Smooth muscle cell (in vitro differentiated cells): ENCODE results near the gene CSH2. TPM values are rescaled to one million over a fixed set of nuclear protein-coding genes. Genes with fewer than 3 reads are reported as not detected.
"Not testable (repeated sequence)": the region's sequence is repeated elsewhere in the genome, so short reads cannot be mapped to it uniquely, and the experiment has no call there.

Source experiments
- DNase-seq: peaks from one replicate; lab custom pipeline; 2025; ENCODE audit not compliant: unreplicated experiment; lab: John Stamatoyannopoulos, UW
- H2AFZ ChIP-seq: fragments of 200-600 bp; sonication (generic); 2 replicates; pipeline ENCODE4 v1.6.0; 2016; ENCODE audit warnings: antibody characterized with exemption, low read depth, mild to moderate bottlenecking
- H3F3A ChIP-seq: fragments of 200-600 bp; sonication (generic); 2 replicates; pipeline ENCODE4 v1.6.0; 2017; ENCODE audit warnings: antibody characterized with exemption, low read depth
- H3K27ac ChIP-seq: fragments of 200-600 bp; sonication (generic); 2 replicates; pipeline ENCODE4 v1.5.1; 2016; ENCODE audit warnings: low read depth, mild to moderate bottlenecking
- H3K27me3 ChIP-seq: fragments of 200-600 bp; sonication (generic); 2 replicates; pipeline ENCODE4 v1.6.1; 2016; ENCODE audit warnings: low read depth, mild to moderate bottlenecking
- H3K36me3 ChIP-seq: fragments of 200-600 bp; sonication (generic); 2 replicates; pipeline ENCODE4 v1.5.1; 2016; ENCODE audit warnings: low read depth
- H3K4me1 ChIP-seq: fragments of 200-600 bp; sonication (generic); 2 replicates; pipeline ENCODE4 v1.5.1; 2016; ENCODE audit warnings: low read depth
- H3K4me2 ChIP-seq: fragments of 200-600 bp; sonication (generic); 2 replicates; pipeline ENCODE4 v1.6.0; 2016; ENCODE audit warnings: mild to moderate bottlenecking
- H3K4me3 ChIP-seq: fragments of 200-600 bp; sonication (generic); 2 replicates; pipeline ENCODE4 v1.5.1; 2016; ENCODE audit warnings: mild to moderate bottlenecking
- H3K79me2 ChIP-seq: fragments of 200-600 bp; sonication (generic); 2 replicates; pipeline ENCODE4 v1.6.0; 2016; ENCODE audit warnings: low read depth, mild to moderate bottlenecking
- H3K9ac ChIP-seq: fragments of 200-600 bp; sonication (generic); 2 replicates; pipeline ENCODE4 v1.6.0; 2016; ENCODE audit warnings: low read depth
- H3K9me3 ChIP-seq: fragments of 200-600 bp; sonication (generic); replicated peaks from 2 replicates; pipeline ENCODE4 v1.5.1; 2016; ENCODE audit warnings: low read depth
- H4K20me1 ChIP-seq: fragments of 200-600 bp; sonication (generic); 2 replicates; pipeline ENCODE4 v1.6.0; 2016; ENCODE audit warnings: low read depth
- CTCF ChIP-seq: fragments of 200-600 bp; sonication (generic); IDR thresholded peaks from 2 replicates; pipeline ENCODE4 v1.5.1; 2017; ENCODE audit warnings: borderline replicate concordance, mild to moderate bottlenecking, antibody characterized with exemption; ENCODE audit not compliant: insufficient read depth, poor library complexity, severe bottlenecking
- WGBS: methylation state at CpG from one replicate; pipeline ENCODE4 v1.1.7; 2016; ENCODE audit warnings: low lambda C conversion rate; 5-methylcytosine and 5-hydroxymethylcytosine counted together
- polyA plus RNA-seq: library from polyadenylated mRNA; unstranded; fragments of >200 nt; fragmentation: Nextera tagmentation; extraction: Ambion mirVana; gene quantifications from 2 replicates; pipeline ENCODE4 v1.2.1, GENCODE V29; 2016
- total RNA-seq: library from RNA; depleted of rRNA; stranded (reverse); fragments of >200 nt; gene quantifications from 2 replicates; pipeline ENCODE4 v1.2.3, GENCODE V29; 2014

CSH2 gene
- total and polyA plus RNA-seq, 2 experiments from 2014 or later, result not detected

GRCh38 chr17:63881935-63882601, 8.6 kb upstream of the CSH2 start, which contains the start of gene GH2:
Gene GH2, minus strand, starts transcription at chr17:63881944. Its CDS starts 143 bp downstream, at chr17:63881801.
- no peaks in the 10 kb centered on the region for H3K4me1 ChIP-seq
- H3K4me2 ChIP-seq, result no peak within 1 kb of the TSS
- WGBS, result 35% methylated on average over 14 of the region's 15 CpGs
- H3K27ac ChIP-seq, result no peak within 1 kb of the TSS
- no peaks in the 10 kb centered on the region for H3K36me3 ChIP-seq
- H3K27me3 ChIP-seq, result no peaks in the 10 kb centered on the region
- H2AFZ ChIP-seq, result no peak within 1 kb of the TSS
- no peak for DNase-seq
- H3K9ac ChIP-seq, result no peak within 1 kb of the TSS
- no peak within 1 kb of the TSS for H3K4me3 ChIP-seq
- no peaks in the 10 kb centered on the region for H3F3A ChIP-seq
- no peaks in the 10 kb centered on the region for H3K9me3 ChIP-seq
- H3K79me2 ChIP-seq, result no peaks in the 10 kb centered on the region
- H4K20me1 ChIP-seq, result no peaks in the 10 kb centered on the region
- peak; percentile 55 for TF ChIP-seq CTCF

GRCh38 chr17:63881337-63881736, 7.9 kb upstream of the CSH2 start:
- H3K4me3 ChIP-seq, H3K27ac ChIP-seq, H3K4me2 ChIP-seq, H3F3A ChIP-seq, H3K36me3 ChIP-seq, H3K79me2 ChIP-seq, H3K9me3 ChIP-seq, H2AFZ ChIP-seq, H3K9ac ChIP-seq, DNase-seq, H4K20me1 ChIP-seq, H3K4me1 ChIP-seq, H3K27me3 ChIP-seq: not testable (repeated sequence)
- WGBS, result 41% methylated on average over 11 of the region's 11 CpGs

- Histone ChIP-seq H3K9me3 (no peaks in the 10 kb centered on the region), H3F3A (no peaks in the 10 kb centered on the region), H4K20me1 (no peaks in the 10 kb centered on the region), H3K4me1 (no peaks in the 10 kb centered on the region), H3K27me3 (no peaks in the 10 kb centered on the region), H3K36me3 (no peaks in the 10 kb centered on the region), H3K79me2 (no peaks in the 10 kb centered on the region), H3K4me3 (no peak overlapping the region), H3K4me2 (no peak overlapping the region), H3K27ac (no peak overlapping the region), H3K9ac (no peak overlapping the region), H2AFZ (no peak overlapping the region)
- no peak for DNase-seq
- 85% methylated on average over 12 of the region's 12 CpGs for WGBS
- TF ChIP-seq CTCF, result no peak
These were observed 7.2 kb upstream of the CSH2 start for GRCh38 chr17:63880706-63881105.

- H2AFZ ChIP-seq, H3K27ac ChIP-seq, H3F3A ChIP-seq, DNase-seq, H3K9me3 ChIP-seq, H3K9ac ChIP-seq, H3K27me3 ChIP-seq, H4K20me1 ChIP-seq, H3K4me1 ChIP-seq, H3K4me3 ChIP-seq, H3K79me2 ChIP-seq, H3K4me2 ChIP-seq, H3K36me3 ChIP-seq: not testable (repeated sequence)
- WGBS, result 94% methylated on average over 9 of the region's 9 CpGs
These were observed 4.9 kb upstream of the CSH2 start for GRCh38 chr17:63878413-63878812.

GRCh38 chr17:63874693-63875092, 1.2 kb upstream of the CSH2 start:
- H3K79me2 ChIP-seq, H3K36me3 ChIP-seq, DNase-seq, H4K20me1 ChIP-seq, H3K9ac ChIP-seq, H3K4me2 ChIP-seq, H3K27ac ChIP-seq, H3K4me1 ChIP-seq, H3K4me3 ChIP-seq, H2AFZ ChIP-seq, H3K27me3 ChIP-seq, H3K9me3 ChIP-seq, H3F3A ChIP-seq: not testable (repeated sequence)
- 90% methylated on average over 6 of the region's 6 CpGs for WGBS

GRCh38 chr17:63874061-63874626, 667 bp upstream of the CSH2 start:
- H3K27me3 ChIP-seq, H3K27ac ChIP-seq, H3K9ac ChIP-seq, H4K20me1 ChIP-seq, H3K4me3 ChIP-seq, H3K4me2 ChIP-seq, H2AFZ ChIP-seq, H3K4me1 ChIP-seq, DNase-seq, H3K36me3 ChIP-seq, H3K79me2 ChIP-seq, H3F3A ChIP-seq, H3K9me3 ChIP-seq: not testable (repeated sequence)
- 86% methylated on average over 6 of the region's 8 CpGs for WGBS

GRCh38 chr17:63871646-63872365, 1.7 kb downstream of the CSH2 start:
- 95% methylated on average over 15 of the region's 15 CpGs for WGBS
- H2AFZ ChIP-seq, H3K79me2 ChIP-seq, H3K27ac ChIP-seq, H3K36me3 ChIP-seq, H3F3A ChIP-seq, H3K4me3 ChIP-seq, H3K4me1 ChIP-seq, H4K20me1 ChIP-seq, H3K27me3 ChIP-seq, H3K9ac ChIP-seq, DNase-seq, H3K4me2 ChIP-seq, H3K9me3 ChIP-seq: not testable (repeated sequence)
